ENCODE data around the gene AVL9.

The AVL9 gene

GRCh38 chr7:32536585-32536984, 41.3 kb downstream of the AVL9 start:
- no peak for DNase-seq (ENCODE audit: extremely low spot score)
- ChIA-PET CTCF (interaction anchor here (1.3 to 1.7 kb wide), 2 partner anchors 17 to 20 kb away, joined by 3 to 5 read pairs; no protein-coding TSS in a partner anchor), POLR2A (no interaction called here)
- no peak for TF ChIP-seq CTCF (IDR thresholded peaks at IDR 0.05; ENCODE audit: control extremely low read depth, extremely low read depth, low read depth, missing control alignments)

- TF ChIP-seq CTCF (IDR thresholded peaks at IDR 0.05; ENCODE audit: control extremely low read depth, extremely low read depth, low read depth, missing control alignments), result no peak
- CTCF ChIA-PET, result interaction anchor here (1.3 to 1.7 kb wide), 2 partner anchors 15 to 21 kb away, joined by 3 to 5 read pairs; no protein-coding TSS in a partner anchor
- POLR2A ChIA-PET, result no interaction called here
- no peak for DNase-seq (ENCODE audit: extremely low spot score)
Observed at GRCh38 chr7:32537760-32538159, 42.5 kb downstream of the AVL9 start.

- TF ChIP-seq CTCF (IDR thresholded peaks at IDR 0.05; ENCODE audit: control extremely low read depth, extremely low read depth, low read depth, missing control alignments), result no peak
- POLR2A ChIA-PET, result no interaction called here
Observed at GRCh38 chr7:32539366-32539765, 44.1 kb downstream of the AVL9 start.

GRCh38 chr7:32539919-32540531, 44.7 kb downstream of the AVL9 start:
- POLR2A ChIA-PET, result no interaction called here
- no peak for TF ChIP-seq CTCF (IDR thresholded peaks at IDR 0.05; ENCODE audit: control extremely low read depth, extremely low read depth, low read depth, missing control alignments)
- CTCF ChIA-PET, result no interaction called here
- DNase-seq (ENCODE audit: extremely low spot score), result no peak

More at GRCh38 chr7:32539366-32539765, 44.1 kb downstream of the AVL9 start:
- DNase-seq (ENCODE audit: extremely low spot score), result no peak
- CTCF ChIA-PET, result no interaction called here

GRCh38 chr7:32542595-32542994, 47.3 kb downstream of the AVL9 start:
- POLR2A ChIA-PET, result no interaction called here
- no peak for DNase-seq (ENCODE audit: extremely low spot score)
- no peak for TF ChIP-seq CTCF (IDR thresholded peaks at IDR 0.05; ENCODE audit: control extremely low read depth, extremely low read depth, low read depth, missing control alignments)
- CTCF ChIA-PET, result no interaction called here

GRCh38 chr7:32559480-32559879, 64.2 kb downstream of the AVL9 start:
- CTCF ChIA-PET, result interaction anchor here (3.3 kb wide), 1 partner anchor 13 kb away, joined by 11 read pairs; no protein-coding TSS in a partner anchor
- no peak for TF ChIP-seq CTCF (IDR thresholded peaks at IDR 0.05; ENCODE audit: control extremely low read depth, extremely low read depth, low read depth, missing control alignments)
- no peak for DNase-seq (ENCODE audit: extremely low spot score)
- POLR2A ChIA-PET, result no interaction called here
